ENCODE measurements around the gene RNASE3. TPM values are rescaled to one million over a fixed set of nuclear protein-coding genes. Genes with fewer than 3 reads are reported as not detected.
"Not testable (repeated sequence)": the region's sequence is repeated elsewhere in the genome, so short reads cannot be mapped to it uniquely, and the experiment has no call there.

Gene RNASE3
- total RNA-seq (2021) (not detected in 2 replicates), Bru-seq, nascent RNA (not detected), BruChase-seq, experiment 1, labeled RNA remaining after a 2-hour chase (not detected), BruChase-seq, experiment 2, labeled RNA remaining after a 6-hour chase (not detected)
- long read RNA-seq: 0 reads

- peaks cover 46% of the 10 kb centered on the region for H3K27me3 ChIP-seq (replicated peaks; ENCODE audit: insufficient read depth, low read depth, low read length, poor library complexity)
- POLR2A ChIA-PET (ENCODE audit: low non-redundant PET); intact Hi-C loops (cut with micrococcal nuclease; ENCODE audit: unreplicated experiment); BruUV-seq (replicated peaks); DNase-seq (ENCODE audit: low spot score); H3K4me3 ChIP-seq (ENCODE audit: low read depth, low read length, poor library complexity, severe bottlenecking); CTCF ChIA-PET; H3K4me1 ChIP-seq (ENCODE audit: insufficient read depth, low read length, poor library complexity, severe bottlenecking); H3K36me3 ChIP-seq (ENCODE audit: insufficient read depth, low read length, poor library complexity, severe bottlenecking); H3K9me3 ChIP-seq (ENCODE audit: low read depth, low read length, poor library complexity, severe bottlenecking); H3K27ac ChIP-seq (ENCODE audit: low read depth, low read length, poor library complexity, severe bottlenecking): not testable (repeated sequence)
These were observed at the start of gene RNASE3 for GRCh38 chr14:20891126-20891825. Gene RNASE3, plus strand, starts transcription at chr14:20891385. Its CDS starts 302 bp downstream, at chr14:20891687.

GRCh38 chr14:20846560-20846959 is 44.6 kb upstream of the RNASE3 start:
- no TSS peak for BruUV-seq (replicated peaks)
- POLR2A ChIA-PET (ENCODE audit: low non-redundant PET): interaction anchor here (0.6 kb wide), 1 partner anchor 410 kb away, joined by 3 read pairs; no protein-coding TSS in a partner anchor
- TF ChIP-seq EZH2 (IDR thresholded peaks at IDR 0.05; ENCODE audit: borderline replicate concordance, low read depth, low read length, poor library complexity, severe bottlenecking) (no peak), CTCF (conservative IDR thresholded peaks at IDR 0.05; ENCODE audit: low read depth, low read length) (no peak)
- intact Hi-C loops (cut with micrococcal nuclease; ENCODE audit: unreplicated experiment): no loop called here
- CTCF ChIA-PET: interaction anchor here (1.3 kb wide), 1 partner anchor 9 kb away, joined by 3 read pairs; no protein-coding TSS in a partner anchor
- Histone ChIP-seq H3K9me3 (ENCODE audit: low read depth, low read length, poor library complexity, severe bottlenecking) (no peaks in the 10 kb centered on the region), H3K27me3 (replicated peaks; ENCODE audit: insufficient read depth, low read depth, low read length, poor library complexity) (no peaks in the 10 kb centered on the region), H3K36me3 (ENCODE audit: insufficient read depth, low read length, poor library complexity, severe bottlenecking) (no peaks in the 10 kb centered on the region), H3K4me3 (ENCODE audit: low read depth, low read length, poor library complexity, severe bottlenecking) (no peak overlapping the region), H3K27ac (ENCODE audit: low read depth, low read length, poor library complexity, severe bottlenecking) (no peak overlapping the region), H3K4me1 (ENCODE audit: insufficient read depth, low read length, poor library complexity, severe bottlenecking) (no peaks in the 10 kb centered on the region)
- no peak for DNase-seq (ENCODE audit: low spot score)

GRCh38 chr14:20848316-20848954 is 42.8 kb upstream of the RNASE3 start:
- no peak overlapping the region for H3K27ac ChIP-seq (ENCODE audit: low read depth, low read length, poor library complexity, severe bottlenecking)
- no peaks in the 10 kb centered on the region for H3K4me1 ChIP-seq (ENCODE audit: insufficient read depth, low read length, poor library complexity, severe bottlenecking)
- BruUV-seq (replicated peaks): no TSS peak
- H3K9me3 ChIP-seq (ENCODE audit: low read depth, low read length, poor library complexity, severe bottlenecking): no peaks in the 10 kb centered on the region
- ChIA-PET POLR2A (ENCODE audit: low non-redundant PET) (no interaction called here), CTCF (no interaction called here)
- H3K4me3 ChIP-seq (ENCODE audit: low read depth, low read length, poor library complexity, severe bottlenecking): no peak overlapping the region
- intact Hi-C loops (cut with micrococcal nuclease; ENCODE audit: unreplicated experiment): no loop called here
- TF ChIP-seq CTCF (conservative IDR thresholded peaks at IDR 0.05; ENCODE audit: low read depth, low read length) (no peak), EZH2 (IDR thresholded peaks at IDR 0.05; ENCODE audit: borderline replicate concordance, low read depth, low read length, poor library complexity, severe bottlenecking) (no peak)
- H3K36me3 ChIP-seq (ENCODE audit: insufficient read depth, low read length, poor library complexity, severe bottlenecking): no peaks in the 10 kb centered on the region
- H3K27me3 ChIP-seq (replicated peaks; ENCODE audit: insufficient read depth, low read depth, low read length, poor library complexity): peaks cover 12% of the 10 kb centered on the region
- DNase-seq (ENCODE audit: low spot score): no peak
